ENCODE results near the gene SLC4A3.

SLC4A3 gene

DNA sequence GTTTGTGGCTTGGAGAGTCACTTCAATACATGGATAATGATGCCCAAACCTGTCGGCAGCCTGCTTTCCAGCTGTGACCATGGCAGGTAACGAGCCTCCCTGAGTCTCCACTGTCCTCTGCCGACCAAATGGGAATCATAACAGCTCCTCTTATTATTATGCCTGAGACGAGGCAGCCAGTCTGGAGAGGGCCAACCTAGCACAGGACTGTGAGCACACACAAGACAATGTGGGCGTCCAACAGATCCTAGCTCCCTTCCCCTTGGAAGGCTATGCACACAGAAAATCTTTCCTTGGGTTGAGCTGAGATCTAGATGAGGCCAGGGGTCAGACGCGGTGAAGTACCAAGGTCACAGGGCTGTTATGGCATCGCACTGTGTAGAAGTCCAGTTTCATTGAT, 890 bp upstream of the SLC4A3 start:
- peak overlapping the region; percentile 52 for H3K4me3 ChIP-seq (ENCODE audit: low read depth, low read length)
- no peak overlapping the region for H2AFZ ChIP-seq
- H3K27me3 ChIP-seq (ENCODE audit: control insufficient read depth, insufficient read depth, low read length) = no peaks in the 10 kb centered on the region
- no peaks in the 10 kb centered on the region for H3K9me3 ChIP-seq (ENCODE audit: control insufficient read depth, low read length)
- no peaks in the 10 kb centered on the region for H3K36me3 ChIP-seq (ENCODE audit: control insufficient read depth, insufficient read depth, low read length)
- no peak overlapping the region for H3K9ac ChIP-seq
- no peak overlapping the region for H3K27ac ChIP-seq
- no peaks in the 10 kb centered on the region for H3K79me2 ChIP-seq
- TF ChIP-seq, protein P1, sequence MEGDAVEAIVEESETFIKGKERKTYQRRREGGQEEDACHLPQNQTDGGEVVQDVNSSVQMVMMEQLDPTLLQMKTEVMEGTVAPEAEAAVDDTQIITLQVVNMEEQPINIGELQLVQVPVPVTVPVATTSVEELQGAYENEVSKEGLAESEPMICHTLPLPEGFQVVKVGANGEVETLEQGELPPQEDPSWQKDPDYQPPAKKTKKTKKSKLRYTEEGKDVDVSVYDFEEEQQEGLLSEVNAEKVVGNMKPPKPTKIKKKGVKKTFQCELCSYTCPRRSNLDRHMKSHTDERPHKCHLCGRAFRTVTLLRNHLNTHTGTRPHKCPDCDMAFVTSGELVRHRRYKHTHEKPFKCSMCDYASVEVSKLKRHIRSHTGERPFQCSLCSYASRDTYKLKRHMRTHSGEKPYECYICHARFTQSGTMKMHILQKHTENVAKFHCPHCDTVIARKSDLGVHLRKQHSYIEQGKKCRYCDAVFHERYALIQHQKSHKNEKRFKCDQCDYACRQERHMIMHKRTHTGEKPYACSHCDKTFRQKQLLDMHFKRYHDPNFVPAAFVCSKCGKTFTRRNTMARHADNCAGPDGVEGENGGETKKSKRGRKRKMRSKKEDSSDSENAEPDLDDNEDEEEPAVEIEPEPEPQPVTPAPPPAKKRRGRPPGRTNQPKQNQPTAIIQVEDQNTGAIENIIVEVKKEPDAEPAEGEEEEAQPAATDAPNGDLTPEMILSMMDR (IDR thresholded peaks at IDR 0.05) = no peak
- H3K4me2 ChIP-seq (ENCODE audit: low read length) = peak overlapping the region; percentile 90
- H3K4me1 ChIP-seq = peaks cover 4% of the 10 kb centered on the region

DNA sequence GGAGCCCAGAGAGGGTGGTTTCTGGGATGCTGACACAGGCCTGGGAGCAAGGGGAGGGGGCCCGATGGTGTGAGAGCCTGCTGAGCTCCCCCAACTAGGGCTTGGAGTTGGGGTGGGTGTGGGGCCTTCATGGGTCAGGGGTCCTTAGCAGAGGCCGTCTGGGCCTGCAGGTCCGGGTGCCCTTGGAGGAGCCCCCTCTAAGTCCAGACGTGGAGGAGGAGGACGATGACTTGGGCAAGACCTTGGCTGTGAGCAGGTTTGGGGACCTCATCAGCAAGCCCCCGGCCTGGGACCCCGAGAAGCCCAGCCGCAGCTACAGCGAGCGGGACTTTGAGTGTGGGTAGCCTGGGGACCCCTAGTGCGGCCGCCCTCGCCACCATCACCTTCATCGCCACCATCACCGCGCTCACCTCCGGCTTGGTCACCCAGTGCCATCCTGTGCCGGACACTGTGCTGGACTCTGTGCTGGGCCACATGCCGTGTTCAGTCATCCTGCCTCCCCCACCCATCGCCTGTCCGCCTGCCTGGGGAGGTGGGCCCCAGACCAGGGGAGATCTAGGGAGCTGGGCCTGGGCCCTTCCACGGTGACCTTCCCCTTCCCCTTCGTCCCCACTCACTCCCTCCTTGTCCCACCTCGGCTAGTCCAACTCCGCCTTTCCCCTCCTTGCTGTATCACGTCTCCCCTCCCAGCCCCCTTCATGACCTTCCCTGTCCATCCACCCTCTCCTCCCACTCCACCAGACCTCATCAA, 980 bp downstream of the SLC4A3 start:
- no peaks in the 10 kb centered on the region for H3K27me3 ChIP-seq (ENCODE audit: control insufficient read depth, insufficient read depth, low read length)
- H3K79me2 ChIP-seq = no peaks in the 10 kb centered on the region
- peak overlapping the region; percentile 84 for H3K4me2 ChIP-seq (ENCODE audit: low read length)
- no peaks in the 10 kb centered on the region for H3K36me3 ChIP-seq (ENCODE audit: control insufficient read depth, insufficient read depth, low read length)
- H3K9me3 ChIP-seq (ENCODE audit: control insufficient read depth, low read length) = no peaks in the 10 kb centered on the region
- no peak overlapping the region for H3K27ac ChIP-seq
- H3K4me3 ChIP-seq (ENCODE audit: low read depth, low read length) = peak overlapping the region; percentile 76
- TF ChIP-seq, protein P1 (IDR thresholded peaks at IDR 0.05) = no peak
- H2AFZ ChIP-seq = peak overlapping the region; percentile 78
- H3K9ac ChIP-seq = no peak overlapping the region
- H3K4me1 ChIP-seq = peaks cover 4% of the 10 kb centered on the region

DNA sequence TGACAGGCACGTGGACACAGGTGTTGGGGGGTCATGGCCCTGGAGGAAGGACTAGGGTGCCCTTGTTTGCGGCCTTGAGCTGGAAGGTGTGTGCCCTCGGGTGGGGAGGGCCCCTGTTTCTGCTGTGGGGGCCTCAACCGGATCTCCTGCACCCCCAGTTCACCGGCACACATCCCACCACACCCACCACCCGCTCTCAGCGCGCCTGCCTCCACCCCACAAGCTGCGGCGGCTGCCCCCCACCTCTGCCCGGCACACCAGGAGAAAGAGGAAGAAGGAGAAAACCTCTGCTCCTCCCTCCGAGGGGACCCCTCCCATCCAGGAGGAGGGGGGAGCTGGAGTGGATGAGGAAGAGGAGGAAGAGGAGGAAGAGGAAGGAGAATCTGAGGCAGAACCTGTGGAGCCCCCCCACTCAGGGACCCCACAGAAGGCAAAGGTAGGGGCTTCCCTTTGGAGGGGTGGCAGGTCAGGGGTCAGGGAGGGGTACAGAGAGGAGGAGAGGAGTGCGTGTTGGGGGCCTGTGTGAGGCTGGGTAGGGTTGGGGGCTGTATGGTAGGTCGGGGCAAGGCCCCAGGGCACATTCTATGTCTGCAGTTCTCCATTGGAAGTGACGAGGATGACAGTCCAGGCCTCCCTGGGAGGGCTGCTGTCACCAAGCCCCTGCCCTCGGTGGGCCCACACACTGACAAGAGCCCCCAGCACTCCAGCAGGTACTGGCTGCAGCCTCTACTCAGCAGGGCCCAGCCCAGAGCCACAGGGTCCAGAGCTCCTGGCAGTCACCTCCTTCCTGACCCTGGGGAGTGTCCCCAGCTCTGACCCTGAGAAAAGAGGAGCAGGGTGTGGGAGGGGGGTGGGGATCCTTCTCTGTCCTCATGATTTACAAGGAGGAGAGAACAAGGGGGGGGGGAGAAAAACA, 1.8 kb downstream of the SLC4A3 start:
- Histone ChIP-seq H3K79me2 (no peaks in the 10 kb centered on the region), H3K27me3 (ENCODE audit: control insufficient read depth, insufficient read depth, low read length) (no peaks in the 10 kb centered on the region), H3K4me2 (ENCODE audit: low read length) (no peak overlapping the region), H3K27ac (no peak overlapping the region), H3K9me3 (ENCODE audit: control insufficient read depth, low read length) (no peaks in the 10 kb centered on the region), H3K4me1 (peaks cover 4% of the 10 kb centered on the region), H2AFZ (no peak overlapping the region), H3K9ac (no peak overlapping the region), H3K4me3 (ENCODE audit: low read depth, low read length) (no peak overlapping the region), H3K36me3 (ENCODE audit: control insufficient read depth, insufficient read depth, low read length) (no peaks in the 10 kb centered on the region)
- TF ChIP-seq, protein P1 (IDR thresholded peaks at IDR 0.05) = no peak

DNA sequence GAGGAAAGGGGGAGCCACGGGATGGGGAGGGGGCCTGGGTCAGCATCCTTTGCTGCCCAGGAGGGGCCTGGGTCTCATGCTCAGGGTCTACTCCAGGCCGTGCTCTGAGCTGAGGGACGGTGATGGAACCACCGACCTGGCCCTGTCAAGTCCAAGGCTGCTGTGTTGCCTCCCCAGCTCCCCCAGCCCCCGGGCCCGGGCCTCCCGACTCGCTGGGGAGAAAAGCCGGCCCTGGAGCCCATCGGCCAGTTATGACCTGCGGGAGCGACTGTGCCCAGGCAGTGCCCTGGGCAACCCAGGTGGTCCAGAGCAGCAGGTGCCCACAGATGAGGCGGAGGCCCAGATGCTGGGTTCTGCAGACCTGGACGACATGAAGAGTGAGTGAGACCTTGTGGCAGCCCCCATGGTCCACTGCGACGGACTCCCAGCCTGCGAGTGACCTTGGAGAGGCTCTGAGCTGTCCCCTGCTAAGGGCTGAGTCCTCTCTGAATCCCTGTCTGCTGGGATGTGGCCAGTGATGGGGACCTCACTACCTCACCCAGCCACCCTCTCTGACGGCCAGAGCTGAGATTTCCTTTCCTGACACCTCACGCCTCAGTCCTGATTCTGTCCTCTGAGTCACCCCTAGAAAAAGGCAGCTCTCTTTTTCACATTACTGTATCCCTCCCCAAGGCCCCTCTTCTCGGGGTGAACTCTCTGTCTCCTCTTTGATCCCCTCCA, 2.7 kb downstream of the SLC4A3 start:
- no peak overlapping the region for H3K27ac ChIP-seq
- H3K27me3 ChIP-seq (ENCODE audit: control insufficient read depth, insufficient read depth, low read length) = no peaks in the 10 kb centered on the region
- no peaks in the 10 kb centered on the region for H3K36me3 ChIP-seq (ENCODE audit: control insufficient read depth, insufficient read depth, low read length)
- H3K4me2 ChIP-seq (ENCODE audit: low read length) = no peak overlapping the region
- H3K9ac ChIP-seq = no peak overlapping the region
- no peak overlapping the region for H3K4me3 ChIP-seq (ENCODE audit: low read depth, low read length)
- no peaks in the 10 kb centered on the region for H3K9me3 ChIP-seq (ENCODE audit: control insufficient read depth, low read length)
- no peak overlapping the region for H2AFZ ChIP-seq
- TF ChIP-seq, protein P1 (IDR thresholded peaks at IDR 0.05) = no peak
- H3K79me2 ChIP-seq = no peaks in the 10 kb centered on the region
- H3K4me1 ChIP-seq = peaks cover 4% of the 10 kb centered on the region

Measured in parathyroid adenoma (tissue), 2 donors.